Measurements from ENCODE around the gene RETSAT. TPM values are rescaled to one million over a fixed set of nuclear protein-coding genes. Genes with fewer than 3 reads are reported as not detected.

Gene RETSAT
- total RNA-seq, 1 donor from 2014 or later = 10.3 TPM

Small RNA genes lying within 50 kb of the gene (small RNA-seq; reads per million reads assigned to genes)
- not detected for gene AC062037.1 (ENCODE audit: low replicate concordance)
- not detected for gene AC062037.2 (ENCODE audit: low replicate concordance)
- gene RF00019 (ENCODE audit: low replicate concordance) = not detected
- gene RN7SL113P (ENCODE audit: low replicate concordance) = not detected

Other genes with a start within 250 kb of the RETSAT start
- gene TCF7L1, start 221.1 kb downstream of the RETSAT start, total RNA-seq = 0.98 TPM
- gene TGOLN2, start 26.5 kb downstream of the RETSAT start, total RNA-seq = 44.0 TPM
- gene ELMOD3, start 241 bp upstream of the RETSAT start, total RNA-seq = 19.7 TPM
- gene CAPG, start 55.8 kb upstream of the RETSAT start, total RNA-seq = 7.6 TPM
- gene SH2D6, start 64.2 kb upstream of the RETSAT start, total RNA-seq = 0.74 TPM
- gene MAT2A, start 184.6 kb upstream of the RETSAT start, total RNA-seq = 66.4 TPM
- gene GGCX, start 207.0 kb upstream of the RETSAT start, total RNA-seq = 13.3 TPM
- 0.74 TPM for gene VAMP8, start 223.1 kb upstream of the RETSAT start, total RNA-seq
- 3.4 TPM for gene VAMP5, start 229.9 kb upstream of the RETSAT start, total RNA-seq
- 38.8 TPM for gene RNF181, start 241.2 kb upstream of the RETSAT start, total RNA-seq
- gene TMEM150A, start 248.2 kb upstream of the RETSAT start, total RNA-seq = 4.2 TPM

Measured in temporal lobe (tissue), 2 donors.